Central memory CD4-positive, alpha-beta T cell (primary cell): ENCODE measurements around the gene NOSTRIN.
"Not testable (repeated sequence)": the region's sequence is repeated elsewhere in the genome, so short reads cannot be mapped to it uniquely, and the experiment has no call there.

Source experiments
- DNase-seq: peaks from one replicate; pipeline ENCODE4 v3.0.0; 2022

NOSTRIN gene

GRCh38 chr2:168819829-168820489 is 17.5 kb downstream of the NOSTRIN start:
- no peak for DNase-seq

GRCh38 chr2:168821577-168821976 is 19.1 kb downstream of the NOSTRIN start:
- no peak for DNase-seq

- DNase-seq: no peak
Measured at GRCh38 chr2:168821992-168822391, 19.6 kb downstream of the NOSTRIN start.

DNA sequence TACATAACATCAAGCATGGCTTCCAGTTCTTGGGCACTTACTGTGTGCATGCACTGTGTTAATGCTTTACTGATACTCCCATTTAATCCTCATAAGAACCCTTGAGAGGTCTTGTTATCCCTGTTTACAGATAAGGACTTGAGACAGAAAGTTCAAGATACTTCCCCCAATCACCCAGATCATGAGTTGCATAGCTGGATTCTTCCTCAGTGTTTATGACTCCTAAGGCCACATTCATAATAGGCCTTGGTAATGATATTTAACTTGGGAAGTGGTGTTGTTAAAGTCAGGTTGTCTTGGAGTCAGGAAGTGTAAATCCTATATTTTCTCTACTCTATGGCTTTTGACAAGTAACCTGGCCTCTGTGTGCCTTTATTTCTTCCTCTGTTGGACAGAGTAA is 22.7 kb downstream of the NOSTRIN start:
- no peak for DNase-seq

GRCh38 chr2:168830958-168831357 is 28.5 kb downstream of the NOSTRIN start:
- DNase-seq: no peak

- no peak for DNase-seq
Measured at GRCh38 chr2:168831662-168832061, 29.2 kb downstream of the NOSTRIN start.

- DNase-seq: no peak
Measured at GRCh38 chr2:168835969-168836368, 33.5 kb downstream of the NOSTRIN start.

DNA sequence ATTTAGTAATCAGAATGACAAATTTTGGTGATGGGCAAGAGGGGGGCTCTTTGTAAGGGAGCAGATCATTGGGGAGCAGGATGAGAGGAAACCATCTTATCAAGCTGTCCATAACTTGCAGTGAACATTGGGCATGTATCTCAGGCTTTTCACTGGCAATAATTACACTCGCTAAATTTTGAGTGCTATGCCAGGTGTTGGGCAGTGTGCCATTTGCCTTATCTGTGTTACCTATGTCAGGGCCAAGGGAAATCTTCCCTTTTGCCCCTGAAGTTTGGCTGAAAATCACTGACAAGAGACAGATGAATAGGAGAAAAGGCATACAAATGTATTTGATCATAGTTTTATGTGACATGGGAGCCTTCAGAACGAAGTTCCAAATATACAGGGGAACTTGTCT is 39.0 kb downstream of the NOSTRIN start:
- DNase-seq: no peak

DNA sequence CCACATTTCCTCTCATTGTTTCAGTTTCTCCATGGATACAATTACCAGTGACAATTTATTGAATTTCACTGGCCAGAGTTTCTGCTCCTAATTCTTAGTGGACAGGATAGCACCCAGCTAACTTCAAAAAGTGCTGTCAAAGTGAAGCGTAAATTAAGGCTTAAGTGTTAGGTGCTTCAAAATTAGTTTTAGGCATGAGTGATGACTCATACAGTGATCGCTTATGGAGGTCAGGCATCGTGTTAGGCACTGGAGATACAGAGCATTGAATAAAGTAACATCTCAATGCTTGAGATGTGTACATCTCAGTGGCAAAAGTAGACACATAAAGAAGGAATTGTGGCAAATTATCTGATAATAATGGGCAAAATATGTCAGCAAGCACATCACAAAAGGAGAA is 40.8 kb downstream of the NOSTRIN start:
- no peak for DNase-seq

DNA sequence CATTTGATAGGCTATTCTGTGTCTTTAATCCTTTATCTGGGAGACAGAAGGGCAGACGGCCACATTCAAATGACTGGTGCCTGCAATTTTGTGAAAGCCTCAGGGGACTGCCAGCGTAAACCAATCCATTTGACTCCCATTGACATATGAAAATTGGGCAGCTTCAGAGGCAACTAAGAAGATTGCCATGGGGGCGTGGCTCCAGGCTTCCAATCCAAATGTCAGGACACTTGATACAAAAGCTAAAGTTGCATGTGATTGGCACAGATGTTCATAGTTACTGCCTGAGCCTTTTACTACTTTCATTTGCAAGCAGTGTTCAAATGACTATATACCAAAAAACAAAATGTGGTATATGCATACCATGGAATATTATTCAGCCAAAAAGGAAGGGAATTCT is 45.8 kb downstream of the NOSTRIN start:
- DNase-seq: no peak

DNA sequence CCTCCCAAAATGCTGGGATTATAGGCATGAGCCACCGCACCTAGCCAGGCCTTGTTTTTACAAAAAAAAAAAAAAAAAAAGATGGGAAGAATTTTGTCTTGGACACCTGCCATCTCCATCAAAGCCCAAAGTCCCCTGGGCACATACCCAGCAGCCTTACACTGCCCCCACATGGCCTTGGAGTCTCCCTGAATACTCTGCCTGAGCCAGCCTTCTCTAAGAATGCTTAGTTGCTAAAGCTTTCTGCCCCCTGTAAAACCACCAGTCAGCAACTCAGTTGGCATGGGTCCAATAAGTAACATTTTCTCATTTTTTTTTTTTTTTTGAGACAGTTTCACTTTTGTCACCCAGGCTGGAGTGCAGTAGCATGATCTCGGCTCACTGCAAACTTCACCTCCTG is 47.2 kb downstream of the NOSTRIN start:
- no peak for DNase-seq

GRCh38 chr2:168850846-168851245 is 48.4 kb downstream of the NOSTRIN start:
- DNase-seq: no peak

- DNase-seq: no peak
Measured at GRCh38 chr2:168851674-168852320, 49.4 kb downstream of the NOSTRIN start.

GRCh38 chr2:168852481-168852880 is 50.0 kb downstream of the NOSTRIN start:
- DNase-seq: no peak

- no peak for DNase-seq
Measured at GRCh38 chr2:168853471-168853870, 51.0 kb downstream of the NOSTRIN start.

- no peak for DNase-seq
Measured at GRCh38 chr2:168854651-168855050, 52.2 kb downstream of the NOSTRIN start.

DNA sequence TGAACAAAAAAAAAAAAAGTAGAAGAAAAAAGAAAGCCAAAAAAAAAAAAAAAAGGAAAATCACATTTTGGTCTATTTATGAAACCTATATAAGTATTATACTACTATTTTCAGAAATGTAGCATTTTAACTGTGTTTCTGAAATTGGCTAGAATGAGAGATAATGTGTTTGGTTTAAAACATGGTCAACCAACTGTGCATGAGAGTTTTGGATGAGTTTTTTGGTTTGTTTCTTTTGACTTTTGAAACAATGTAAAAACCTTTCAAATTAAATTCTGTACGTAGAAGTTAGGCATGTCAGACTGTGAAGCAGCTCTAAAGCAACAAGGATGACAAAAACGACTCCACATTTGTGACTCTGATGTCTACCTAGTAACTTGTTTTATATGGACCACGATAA is 53.2 kb downstream of the NOSTRIN start:
- no peak for DNase-seq

GRCh38 chr2:168858146-168858545 is 55.7 kb downstream of the NOSTRIN start:
- no peak for DNase-seq

DNA sequence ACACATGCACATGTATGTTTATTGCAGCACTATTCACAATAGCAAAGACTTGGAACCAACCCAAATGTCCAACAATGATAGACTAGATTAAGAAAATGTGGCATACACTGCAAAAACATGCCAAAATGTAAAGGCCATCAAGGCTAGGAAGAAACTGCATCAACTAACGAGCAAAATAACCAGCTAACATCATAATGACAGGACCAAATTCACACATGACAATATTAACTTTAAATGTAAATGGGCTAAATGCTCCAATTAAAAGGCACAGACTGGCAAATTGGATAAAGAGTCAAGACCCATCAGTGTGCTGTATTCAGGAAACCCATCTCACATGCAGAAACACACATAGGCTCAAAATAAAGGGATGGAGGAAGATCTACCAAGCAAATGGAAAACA is 64.7 kb downstream of the NOSTRIN start:
- not testable (repeated sequence) for DNase-seq

DNA sequence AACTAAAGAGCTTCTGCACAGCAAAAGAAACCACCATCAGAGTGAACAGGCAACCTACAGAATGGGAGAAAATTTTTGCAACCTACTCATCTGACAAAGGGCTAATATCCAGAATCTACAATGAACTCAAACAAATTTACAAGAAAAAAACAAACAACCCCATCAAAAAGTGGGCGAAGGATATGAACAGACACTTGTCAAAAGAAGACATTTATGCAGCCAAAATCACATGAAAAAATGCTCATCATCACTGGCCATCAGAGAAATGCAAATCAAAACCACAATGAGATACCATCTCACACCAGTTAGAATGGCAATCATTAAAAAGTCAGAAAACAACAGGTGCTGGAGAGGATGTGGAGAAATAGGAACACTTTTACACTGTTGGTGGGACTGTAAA is 67.9 kb downstream of the NOSTRIN start:
- not testable (repeated sequence) for DNase-seq

GRCh38 chr2:168870824-168871223 is 68.4 kb downstream of the NOSTRIN start:
- DNase-seq: not testable (repeated sequence)

- DNase-seq: no peak
Measured at GRCh38 chr2:168874368-168875054, 72.1 kb downstream of the NOSTRIN start.

- DNase-seq: not testable (repeated sequence)
Measured at GRCh38 chr2:168882163-168882562, 79.7 kb downstream of the NOSTRIN start.

- no peak for DNase-seq
Measured at GRCh38 chr2:168884975-168885374, 82.5 kb downstream of the NOSTRIN start.
